Measurements from ENCODE around the gene CD3G.

Gene CD3G

GRCh38 chr11:118382954-118383353 is 38.8 kb downstream of the CD3G start:
- Histone ChIP-seq H3K36me3 (replicated peaks; ENCODE audit: insufficient read depth, low read length) (peaks cover 8% of the 10 kb centered on the region; the same call in 1 of the 2 replicates), H3K4me1 (ENCODE audit: low read length) (no peaks in the 10 kb centered on the region), H3K9ac (ENCODE audit: low read length) (no peak overlapping the region), H3K9me3 (replicated peaks; ENCODE audit: insufficient read depth, low read length) (no peaks in the 10 kb centered on the region), H3F3A (ENCODE audit: insufficient read depth, low read length) (no peaks in the 10 kb centered on the region), H3K27ac (ENCODE audit: low read length) (no peak overlapping the region), H3K27me3 (replicated peaks; ENCODE audit: insufficient read depth, low read length) (no peaks in the 10 kb centered on the region), H3K9me2 (replicated peaks; ENCODE audit: insufficient read depth, low read length) (no peaks in the 10 kb centered on the region), H3K4me2 (ENCODE audit: low read depth, low read length) (no peak overlapping the region), H3K4me3 (ENCODE audit: low read length) (no peak overlapping the region), H3K79me2 (ENCODE audit: low read length) (no peaks in the 10 kb centered on the region), H2AFZ (ENCODE audit: low read length) (no peak overlapping the region), H4K20me1 (ENCODE audit: insufficient read depth, low read length) (no peaks in the 10 kb centered on the region)
- TF ChIP-seq EZH2phosphoT487 (IDR thresholded peaks at IDR 0.05; ENCODE audit: low read length) (no peak), CTCF (IDR thresholded peaks at IDR 0.05; ENCODE audit: low read length) (no peak), EZH2 (optimal IDR thresholded peaks at IDR 0.05; ENCODE audit: low read depth, low read length) (no peak)
- DNase-seq, result no peak

GRCh38 chr11:118383657-118384056 is 39.5 kb downstream of the CD3G start:
- DNase-seq, result no peak
- Histone ChIP-seq H3F3A (ENCODE audit: insufficient read depth, low read length) (no peaks in the 10 kb centered on the region), H3K4me1 (ENCODE audit: low read length) (no peaks in the 10 kb centered on the region), H3K27me3 (replicated peaks; ENCODE audit: insufficient read depth, low read length) (no peaks in the 10 kb centered on the region), H3K36me3 (replicated peaks; ENCODE audit: insufficient read depth, low read length) (peaks cover 8% of the 10 kb centered on the region; the same call in 1 of the 2 replicates), H3K79me2 (ENCODE audit: low read length) (no peaks in the 10 kb centered on the region), H3K9me2 (replicated peaks; ENCODE audit: insufficient read depth, low read length) (no peaks in the 10 kb centered on the region), H4K20me1 (ENCODE audit: insufficient read depth, low read length) (no peaks in the 10 kb centered on the region), H3K9me3 (replicated peaks; ENCODE audit: insufficient read depth, low read length) (no peaks in the 10 kb centered on the region), H3K4me3 (ENCODE audit: low read length) (no peak overlapping the region), H3K4me2 (ENCODE audit: low read depth, low read length) (no peak overlapping the region), H3K27ac (ENCODE audit: low read length) (no peak overlapping the region), H2AFZ (ENCODE audit: low read length) (no peak overlapping the region), H3K9ac (ENCODE audit: low read length) (no peak overlapping the region)
- TF ChIP-seq EZH2 (optimal IDR thresholded peaks at IDR 0.05; ENCODE audit: low read depth, low read length) (no peak), EZH2phosphoT487 (IDR thresholded peaks at IDR 0.05; ENCODE audit: low read length) (no peak), CTCF (IDR thresholded peaks at IDR 0.05; ENCODE audit: low read length) (no peak)

GRCh38 chr11:118396097-118396501 is 52.0 kb downstream of the CD3G start:
- Histone ChIP-seq H3F3A (ENCODE audit: insufficient read depth, low read length) (peaks cover 45% of the 10 kb centered on the region), H3K9ac (ENCODE audit: low read length) (peak overlapping the region; percentile 14; the same call in 1 of the 2 replicates), H3K4me3 (ENCODE audit: low read length) (no peak overlapping the region), H3K4me2 (ENCODE audit: low read depth, low read length) (peak overlapping the region; percentile 31; the same call in 1 of the 2 replicates), H3K27me3 (replicated peaks; ENCODE audit: insufficient read depth, low read length) (no peaks in the 10 kb centered on the region), H3K27ac (ENCODE audit: low read length) (peak overlapping the region; percentile 63; the same call in 1 of the 2 replicates), H3K9me2 (replicated peaks; ENCODE audit: insufficient read depth, low read length) (no peaks in the 10 kb centered on the region), H3K36me3 (replicated peaks; ENCODE audit: insufficient read depth, low read length) (no peaks in the 10 kb centered on the region), H3K4me1 (ENCODE audit: low read length) (peaks cover 50% of the 10 kb centered on the region), H3K79me2 (ENCODE audit: low read length) (peaks cover 12% of the 10 kb centered on the region), H2AFZ (ENCODE audit: low read length) (no peak overlapping the region), H4K20me1 (ENCODE audit: insufficient read depth, low read length) (no peaks in the 10 kb centered on the region), H3K9me3 (replicated peaks; ENCODE audit: insufficient read depth, low read length) (no peaks in the 10 kb centered on the region)
- TF ChIP-seq EZH2 (optimal IDR thresholded peaks at IDR 0.05; ENCODE audit: low read depth, low read length) (no peak), CTCF (IDR thresholded peaks at IDR 0.05; ENCODE audit: low read length) (no peak), EZH2phosphoT487 (IDR thresholded peaks at IDR 0.05; ENCODE audit: low read length) (no peak)
- DNase-seq, result peak; percentile 15
